GM21390 (cell line): Measurements from ENCODE around the gene LRSAM1.

ENCODE experiments used
- ATAC-seq: cut with Tn5 transposase; IDR thresholded peaks from one replicate; pipeline ENCODE4 v1.9.1; 2021; ENCODE audit not compliant: unreplicated experiment

LRSAM1 gene

DNA sequence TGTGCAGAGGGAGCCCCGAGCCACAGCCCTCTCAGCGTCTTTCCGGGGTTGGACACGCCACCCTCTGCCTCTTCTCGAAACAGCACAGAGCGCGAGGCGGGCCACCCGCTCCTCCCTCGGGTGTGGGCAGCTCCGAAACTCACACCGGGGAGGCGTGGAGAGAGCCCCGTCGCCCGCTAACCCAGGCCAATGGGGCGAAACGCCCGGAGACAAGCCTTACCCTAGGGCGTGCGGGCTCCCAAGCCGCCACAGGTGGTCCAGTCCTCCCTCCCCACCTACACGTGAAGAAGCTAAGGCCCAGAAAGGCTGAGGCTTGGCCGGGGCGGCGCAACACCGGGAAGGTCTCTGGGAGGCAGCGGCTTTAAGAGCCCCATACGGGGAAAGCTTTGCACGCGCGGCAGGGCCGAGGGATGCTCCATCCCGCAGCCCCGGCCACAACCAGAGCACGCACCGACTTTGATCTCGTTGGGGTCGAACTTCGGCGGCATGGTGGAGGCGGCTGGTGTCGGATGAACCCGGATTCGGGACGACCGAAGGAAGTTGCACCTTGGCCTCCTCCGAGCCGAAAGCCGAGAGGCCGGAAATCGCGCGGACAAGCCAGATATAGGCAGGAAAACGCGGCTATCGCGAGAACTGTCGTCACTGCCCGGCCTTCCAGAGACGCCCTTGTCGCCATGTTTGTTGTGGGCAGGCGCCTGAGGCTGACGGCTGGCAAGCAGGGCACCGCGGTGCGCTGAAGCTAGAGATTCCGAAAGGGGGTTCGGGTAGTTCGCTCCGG is at the start of gene LRSAM1, which contains the start of gene RPL12:
TSS of gene LRSAM1 (plus strand) at position 681 of the 778 bp plus-strand sequence. CDS start 3,018 bp downstream, outside the sequence.
TSS of gene RPL12 (minus strand) at position 577 of the 778 bp plus-strand sequence. CDS start at position 488, 89 bp downstream.
- ATAC-seq: peak; percentile 58

DNA sequence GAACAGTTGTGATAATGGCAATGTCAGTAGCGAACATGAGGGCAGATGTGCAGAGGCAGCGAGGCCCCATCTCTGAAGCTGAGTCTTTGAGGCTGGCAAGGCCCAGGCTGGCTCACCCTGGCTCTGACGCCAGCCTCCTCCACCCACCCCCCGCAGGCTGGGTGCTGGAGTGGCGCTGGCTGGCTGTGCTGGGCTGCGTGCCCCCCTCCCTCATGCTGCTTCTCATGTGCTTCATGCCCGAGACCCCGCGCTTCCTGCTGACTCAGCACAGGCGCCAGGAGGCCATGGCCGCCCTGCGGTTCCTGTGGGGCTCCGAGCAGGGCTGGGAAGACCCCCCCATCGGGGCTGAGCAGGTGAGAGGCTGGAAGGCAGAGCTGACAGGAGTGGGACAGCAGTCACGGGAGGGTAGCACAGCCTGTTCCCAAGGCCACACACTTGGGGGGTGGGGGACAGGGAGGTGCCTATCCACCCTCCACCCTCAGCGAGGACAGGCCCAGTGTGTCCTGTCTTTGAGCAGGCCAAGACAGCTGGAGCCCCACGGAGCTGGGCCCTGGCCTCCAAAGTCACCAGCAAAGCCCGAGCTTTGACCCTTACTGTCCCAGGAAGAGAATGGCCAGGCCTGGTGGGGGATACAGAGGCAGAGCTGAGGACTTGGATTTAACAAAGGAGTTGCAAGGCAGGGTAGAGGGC is 48.8 kb upstream of the LRSAM1 start:
- ATAC-seq: no peak

DNA sequence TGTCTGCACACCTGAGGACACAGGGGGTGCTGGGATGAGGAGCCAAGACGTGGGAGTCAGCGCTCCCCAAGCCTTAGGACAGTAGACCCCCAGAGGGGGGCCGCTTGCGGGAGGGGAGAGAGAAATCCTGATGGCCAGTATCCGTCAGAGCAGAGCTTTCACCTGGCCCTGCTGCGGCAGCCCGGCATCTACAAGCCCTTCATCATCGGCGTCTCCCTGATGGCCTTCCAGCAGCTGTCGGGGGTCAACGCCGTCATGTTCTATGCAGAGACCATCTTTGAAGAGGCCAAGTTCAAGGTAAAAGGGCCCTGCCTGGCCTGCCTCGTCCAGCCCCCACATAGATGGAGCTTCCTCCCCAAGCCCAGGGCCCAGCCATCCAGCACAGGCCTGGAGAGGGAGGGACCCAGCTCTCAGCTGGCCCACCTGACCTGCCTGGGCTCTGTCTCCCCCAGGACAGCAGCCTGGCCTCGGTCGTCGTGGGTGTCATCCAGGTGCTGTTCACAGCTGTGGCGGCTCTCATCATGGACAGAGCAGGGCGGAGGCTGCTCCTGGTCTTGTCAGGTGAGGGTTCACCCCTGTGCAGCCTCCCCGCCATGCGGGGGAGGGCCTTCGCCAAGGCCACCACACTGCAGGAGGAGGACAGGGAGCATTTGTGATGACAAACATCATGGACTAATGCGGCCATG is 47.7 kb upstream of the LRSAM1 start:
- no peak for ATAC-seq

DNA sequence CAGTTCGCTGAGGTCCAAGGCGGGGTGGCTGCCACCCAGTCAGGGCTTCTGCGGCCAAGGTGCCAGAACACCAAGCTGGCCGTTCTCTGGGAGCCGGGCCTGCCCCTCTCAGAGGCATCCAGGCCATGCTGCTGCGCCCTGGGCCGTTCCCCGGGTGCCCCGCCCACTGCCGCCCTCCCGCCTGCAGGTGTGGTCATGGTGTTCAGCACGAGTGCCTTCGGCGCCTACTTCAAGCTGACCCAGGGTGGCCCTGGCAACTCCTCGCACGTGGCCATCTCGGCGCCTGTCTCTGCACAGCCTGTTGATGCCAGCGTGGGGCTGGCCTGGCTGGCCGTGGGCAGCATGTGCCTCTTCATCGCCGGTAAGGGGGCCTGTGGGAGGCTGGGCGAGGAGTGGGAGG is 46.7 kb upstream of the LRSAM1 start:
- ATAC-seq: no peak

DNA sequence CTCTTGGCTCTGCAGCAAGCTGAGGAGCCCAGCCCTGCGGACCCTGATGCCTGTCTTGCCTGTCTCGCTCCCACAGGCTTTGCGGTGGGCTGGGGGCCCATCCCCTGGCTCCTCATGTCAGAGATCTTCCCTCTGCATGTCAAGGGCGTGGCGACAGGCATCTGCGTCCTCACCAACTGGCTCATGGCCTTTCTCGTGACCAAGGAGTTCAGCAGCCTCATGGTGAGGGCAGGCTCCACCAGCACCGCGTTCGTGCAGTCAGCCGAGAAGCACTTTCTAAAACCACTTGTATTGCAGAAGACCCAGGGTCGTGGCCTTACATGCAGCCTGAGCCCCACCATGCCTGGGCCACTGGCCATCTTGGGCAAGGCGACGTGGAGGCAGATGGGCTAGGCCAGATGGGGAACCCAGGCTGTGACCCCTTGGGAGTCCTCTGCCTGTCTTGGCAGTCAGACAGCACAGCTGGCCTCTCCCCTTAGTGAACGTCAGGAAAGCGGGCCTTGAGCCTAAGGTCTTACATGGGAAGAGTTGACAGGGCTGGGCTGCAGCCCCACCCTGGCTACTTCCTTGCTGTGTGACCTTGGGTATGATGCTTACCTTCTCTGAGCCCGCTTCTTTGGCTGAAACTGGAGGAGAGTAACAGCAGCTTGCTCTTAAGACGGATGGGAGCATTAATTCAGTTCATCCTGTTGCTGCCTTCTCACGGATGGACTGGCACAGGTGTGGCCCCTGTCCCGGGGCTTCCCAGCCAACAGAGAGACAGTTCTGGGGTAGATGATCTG is 45.8 kb upstream of the LRSAM1 start:
- ATAC-seq: no peak

DNA sequence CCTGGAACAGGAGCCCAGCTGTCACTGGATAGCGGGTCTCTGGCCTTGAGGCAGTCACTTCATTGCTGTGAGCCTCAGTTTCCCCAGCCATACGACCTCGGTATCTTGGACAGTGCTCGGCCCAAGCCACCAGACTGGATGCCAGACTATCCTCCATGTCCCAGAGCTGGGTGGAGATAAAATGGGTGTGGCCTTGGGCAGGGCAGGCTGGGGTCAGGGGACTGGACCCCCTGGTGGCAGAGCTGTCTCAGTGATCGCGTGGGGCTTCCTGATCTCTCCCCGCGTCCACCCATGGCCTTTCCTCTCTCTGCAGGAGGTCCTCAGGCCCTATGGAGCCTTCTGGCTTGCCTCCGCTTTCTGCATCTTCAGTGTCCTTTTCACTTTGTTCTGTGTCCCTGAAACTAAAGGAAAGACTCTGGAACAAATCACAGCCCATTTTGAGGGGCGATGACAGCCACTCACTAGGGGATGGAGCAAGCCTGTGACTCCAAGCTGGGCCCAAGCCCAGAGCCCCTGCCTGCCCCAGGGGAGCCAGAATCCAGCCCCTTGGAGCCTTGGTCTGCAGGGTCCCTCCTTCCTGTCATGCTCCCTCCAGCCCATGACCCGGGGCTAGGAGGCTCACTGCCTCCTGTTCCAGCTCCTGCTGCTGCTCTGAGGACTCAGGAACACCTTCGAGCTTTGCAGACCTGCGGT is 44.4 kb upstream of the LRSAM1 start:
- ATAC-seq: no peak

DNA sequence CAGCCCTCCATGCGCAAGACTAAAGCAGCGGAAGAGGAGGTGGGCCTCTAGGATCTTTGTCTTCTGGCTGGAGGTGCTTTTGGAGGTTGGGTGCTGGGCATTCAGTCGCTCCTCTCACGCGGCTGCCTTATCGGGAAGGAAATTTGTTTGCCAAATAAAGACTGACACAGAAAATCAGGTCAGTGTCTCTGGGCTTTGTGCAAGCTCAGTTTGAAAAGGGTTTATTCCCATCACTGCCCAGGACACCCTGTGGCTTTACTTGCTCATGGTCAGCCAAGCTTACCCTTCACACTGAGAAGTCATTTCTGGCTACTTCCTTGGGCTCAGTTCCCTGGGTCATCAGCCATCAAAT is 43.8 kb upstream of the LRSAM1 start:
- no peak for ATAC-seq

DNA sequence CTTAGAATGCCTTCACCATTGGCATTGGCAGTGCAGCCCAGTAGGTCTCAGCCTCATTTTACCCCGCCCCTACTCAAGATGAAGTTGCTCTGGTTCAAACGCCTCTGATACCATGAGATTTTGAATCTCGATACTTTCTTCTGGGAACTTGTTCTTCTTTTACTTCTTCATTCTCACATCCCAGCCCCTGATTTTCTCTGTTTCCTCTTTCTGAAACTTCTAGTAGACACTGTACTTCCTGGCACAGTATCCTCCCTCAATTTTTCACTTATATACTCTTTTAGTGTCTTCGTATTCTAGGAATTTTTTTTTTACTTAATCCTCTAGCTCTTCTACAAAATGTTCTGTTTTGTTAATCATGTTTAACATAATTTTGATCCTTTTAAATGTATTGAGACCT is 40.2 kb upstream of the LRSAM1 start:
- ATAC-seq: no peak

DNA sequence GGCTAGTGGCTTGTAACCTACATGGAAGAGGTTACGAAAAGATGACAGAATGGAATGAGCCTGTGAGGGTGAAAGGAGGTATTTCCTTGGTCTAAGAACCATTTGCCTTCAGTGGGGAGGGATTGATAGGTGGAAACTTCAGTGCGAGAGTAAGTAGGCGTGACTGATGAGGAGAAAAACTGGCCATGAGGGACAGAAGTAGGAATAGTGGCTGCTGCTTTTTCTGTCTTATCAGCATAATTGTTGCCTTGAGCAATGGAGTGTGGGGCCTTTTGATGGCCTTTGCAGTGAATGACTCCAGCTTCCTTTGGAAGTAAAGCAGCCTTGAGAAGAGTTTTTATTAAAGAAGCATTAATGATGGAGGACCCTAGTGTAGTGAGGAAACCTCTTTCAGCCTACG is 36.2 kb upstream of the LRSAM1 start:
- no peak for ATAC-seq

DNA sequence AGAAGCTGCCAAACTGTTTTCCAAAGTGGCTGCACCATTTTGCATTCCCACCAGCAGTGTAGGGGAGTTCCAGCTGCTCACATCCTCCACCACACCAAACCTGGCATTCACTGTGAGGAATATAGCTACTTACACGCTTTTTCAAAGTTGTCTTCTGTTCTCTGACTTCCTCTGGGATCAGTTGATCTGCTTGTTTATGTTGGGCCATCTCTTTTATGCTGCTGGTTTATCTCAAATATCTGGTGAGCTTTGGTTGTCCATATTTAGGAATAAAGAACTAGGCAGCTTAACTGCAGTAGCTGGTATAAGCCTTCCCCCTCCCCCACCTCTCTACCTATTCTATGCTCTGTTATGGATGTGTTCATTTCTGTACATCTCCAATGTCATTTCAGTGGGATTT is 35.7 kb upstream of the LRSAM1 start:
- ATAC-seq: no peak

DNA sequence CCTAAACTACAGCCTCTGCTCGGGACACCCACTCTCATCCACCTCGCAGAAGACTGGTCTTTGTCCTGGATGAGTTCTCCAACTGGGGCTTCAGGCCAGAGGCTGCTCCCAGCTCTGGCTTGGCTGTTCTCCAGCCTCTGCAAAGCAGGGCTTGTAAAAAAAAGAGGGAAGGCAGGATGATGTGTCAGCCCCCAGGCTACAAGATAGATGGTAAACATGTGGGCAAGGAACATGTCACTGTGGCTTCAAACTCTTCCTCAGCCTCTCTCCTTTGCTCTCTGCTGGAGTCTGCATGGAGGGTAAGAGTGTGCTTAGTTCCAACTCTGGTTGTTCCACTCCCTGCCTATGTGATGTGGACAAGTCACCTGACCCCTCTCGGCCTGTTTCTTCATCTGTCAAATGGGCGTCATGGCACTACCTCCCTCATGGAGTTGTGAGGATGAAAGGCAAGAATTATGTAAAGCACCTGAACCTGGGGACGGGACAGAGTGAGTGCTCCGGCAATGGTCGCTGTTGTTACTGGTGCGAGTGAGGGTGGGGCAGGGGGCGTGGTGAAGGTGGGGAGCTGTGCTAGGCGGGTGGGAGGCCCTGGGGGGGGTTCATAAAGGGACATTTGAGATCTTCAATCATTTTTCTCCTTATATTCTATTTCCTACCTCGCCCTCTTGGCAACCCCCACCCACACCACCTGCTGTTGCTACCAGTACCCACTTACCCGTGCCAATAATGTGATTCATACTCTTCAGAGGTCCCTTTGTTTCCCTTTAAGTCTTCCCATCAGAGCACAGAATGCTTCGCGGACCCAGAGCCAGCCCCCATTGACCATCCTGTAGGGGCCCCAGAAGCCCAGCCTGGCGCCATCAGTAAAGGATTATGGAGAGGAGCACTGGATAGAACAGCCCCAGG is 33.9 kb upstream of the LRSAM1 start:
- no peak for ATAC-seq

DNA sequence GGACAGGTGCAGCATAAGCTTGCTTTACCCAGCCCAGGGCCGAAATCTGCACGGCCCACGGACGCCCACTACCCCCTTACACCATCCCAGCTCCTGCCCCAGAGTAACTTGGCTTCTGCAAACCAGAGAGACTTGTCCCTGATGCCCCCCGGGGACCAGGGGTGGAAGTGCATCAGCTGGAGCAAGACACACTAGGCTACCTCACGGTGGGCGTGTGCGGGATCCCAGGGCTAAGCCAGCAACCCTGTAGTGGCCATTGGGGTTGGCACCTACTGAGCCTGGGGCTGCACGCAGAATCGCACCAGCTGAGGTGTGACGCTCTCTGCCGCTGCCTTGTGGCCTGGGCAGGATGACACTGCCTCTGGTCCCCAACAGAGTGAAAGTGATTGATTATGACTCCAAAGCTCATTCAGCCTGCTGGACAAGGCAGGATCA is 33.3 kb upstream of the LRSAM1 start:
- no peak for ATAC-seq

DNA sequence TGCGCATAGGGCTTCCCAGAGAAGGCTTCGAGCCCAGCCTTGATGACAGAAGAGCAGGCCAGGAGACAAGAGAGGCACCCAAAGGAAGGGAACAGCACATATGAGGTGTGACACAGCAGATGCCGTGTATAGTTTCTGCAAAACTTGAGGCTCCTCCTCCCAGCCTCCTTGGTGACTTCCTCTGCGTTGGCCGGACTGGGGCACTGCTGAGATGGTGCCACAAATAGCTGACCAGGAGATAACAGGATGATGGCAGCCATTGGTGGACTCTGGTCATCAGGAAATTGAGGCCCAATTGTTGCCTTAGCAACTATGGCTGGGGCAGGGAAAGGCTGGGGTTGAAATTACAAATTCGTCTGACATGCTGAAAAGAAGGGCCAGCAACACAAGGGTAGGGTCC is 32.0 kb upstream of the LRSAM1 start:
- ATAC-seq: no peak

DNA sequence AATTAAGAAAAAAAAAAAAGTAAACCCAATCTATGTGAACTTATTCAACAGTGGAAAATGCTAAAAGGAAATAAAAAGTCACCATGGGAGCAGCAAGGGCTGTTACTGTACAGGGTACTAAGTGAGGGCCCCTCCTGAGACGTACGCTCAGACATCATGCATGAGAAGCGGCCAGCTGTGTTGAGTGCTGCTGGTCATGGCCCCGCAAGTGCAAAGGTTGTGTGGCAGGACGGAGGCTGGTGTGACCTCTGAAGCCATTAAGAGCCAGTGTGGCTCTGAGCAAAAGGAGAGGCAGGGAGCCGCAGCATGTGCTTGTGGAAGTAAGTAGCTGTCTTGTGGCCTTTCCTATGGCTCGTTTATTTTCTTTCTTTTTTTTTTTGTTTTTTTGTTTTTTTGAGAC is 30.3 kb upstream of the LRSAM1 start:
- ATAC-seq: no peak

DNA sequence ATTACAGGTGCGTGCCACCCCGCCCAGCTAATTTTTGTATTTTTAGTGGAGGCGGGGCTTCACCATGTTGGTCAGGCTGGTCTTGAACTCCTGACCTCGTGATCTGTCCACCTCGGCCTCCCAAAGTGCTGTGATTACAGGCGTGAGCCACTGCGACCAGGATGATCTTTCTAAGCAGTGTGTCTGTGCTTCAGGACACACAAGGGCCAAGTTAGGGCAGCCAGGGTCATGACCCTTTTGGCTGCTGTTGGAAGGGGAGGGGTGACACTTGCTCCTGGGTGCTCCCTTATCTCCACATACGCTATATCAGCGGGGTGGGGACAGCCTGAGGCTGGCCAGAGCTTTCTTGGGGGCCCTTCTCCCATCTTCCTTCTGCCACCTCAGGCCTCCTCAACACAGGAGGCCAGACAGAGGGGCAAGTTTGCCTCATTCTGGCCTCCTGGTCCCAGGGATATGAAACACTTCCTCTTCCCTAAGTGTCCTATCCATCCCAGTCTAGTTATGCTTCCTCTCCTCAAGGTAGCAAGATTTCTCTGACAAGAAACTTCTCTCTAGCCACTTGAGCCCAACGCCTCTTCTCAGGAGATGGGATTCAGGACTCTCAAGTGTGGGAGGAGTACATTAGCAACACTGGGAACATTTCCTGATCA is 29.1 kb upstream of the LRSAM1 start:
- no peak for ATAC-seq

DNA sequence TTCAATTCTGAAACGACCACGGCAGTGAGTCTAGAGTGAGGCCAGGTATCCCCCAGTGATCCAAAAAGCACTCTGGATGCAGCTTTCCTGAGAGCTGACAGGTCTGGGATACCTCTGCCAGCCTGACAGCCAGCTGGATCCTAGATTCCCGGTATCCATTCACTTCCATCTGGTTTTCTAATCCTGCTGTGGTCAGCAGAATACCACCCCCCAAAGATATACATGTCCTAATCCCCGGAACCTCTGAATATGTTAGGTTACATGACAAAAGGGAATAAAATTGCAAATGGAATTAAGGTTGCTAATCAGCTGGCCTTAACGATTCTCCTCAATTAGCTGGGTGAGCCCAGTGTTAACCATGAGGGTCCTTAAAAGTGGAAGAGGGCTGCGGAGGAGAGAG is 28.5 kb upstream of the LRSAM1 start:
- ATAC-seq: no peak

DNA sequence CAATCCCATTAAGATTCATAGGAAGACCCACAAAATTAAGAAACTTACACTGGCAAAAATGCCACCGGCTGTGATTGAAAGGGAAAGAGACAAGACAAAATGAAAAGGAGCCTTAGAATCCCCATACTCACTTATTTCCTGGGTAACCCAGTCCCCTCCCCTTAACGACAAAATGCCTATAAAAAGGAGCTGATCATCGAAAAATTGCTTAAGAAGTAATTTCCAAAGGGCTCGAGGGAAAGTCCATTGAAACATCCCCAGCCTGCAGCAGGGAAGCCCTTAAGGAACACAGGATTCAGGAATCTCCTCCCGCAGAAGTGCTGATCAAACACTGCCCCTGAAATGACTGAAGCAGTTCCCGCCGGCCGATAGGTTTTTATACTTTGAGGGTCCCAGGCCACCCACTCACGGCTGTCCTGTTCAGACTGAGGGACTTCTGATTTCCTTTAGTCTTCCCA is 27.8 kb upstream of the LRSAM1 start:
- ATAC-seq: no peak

DNA sequence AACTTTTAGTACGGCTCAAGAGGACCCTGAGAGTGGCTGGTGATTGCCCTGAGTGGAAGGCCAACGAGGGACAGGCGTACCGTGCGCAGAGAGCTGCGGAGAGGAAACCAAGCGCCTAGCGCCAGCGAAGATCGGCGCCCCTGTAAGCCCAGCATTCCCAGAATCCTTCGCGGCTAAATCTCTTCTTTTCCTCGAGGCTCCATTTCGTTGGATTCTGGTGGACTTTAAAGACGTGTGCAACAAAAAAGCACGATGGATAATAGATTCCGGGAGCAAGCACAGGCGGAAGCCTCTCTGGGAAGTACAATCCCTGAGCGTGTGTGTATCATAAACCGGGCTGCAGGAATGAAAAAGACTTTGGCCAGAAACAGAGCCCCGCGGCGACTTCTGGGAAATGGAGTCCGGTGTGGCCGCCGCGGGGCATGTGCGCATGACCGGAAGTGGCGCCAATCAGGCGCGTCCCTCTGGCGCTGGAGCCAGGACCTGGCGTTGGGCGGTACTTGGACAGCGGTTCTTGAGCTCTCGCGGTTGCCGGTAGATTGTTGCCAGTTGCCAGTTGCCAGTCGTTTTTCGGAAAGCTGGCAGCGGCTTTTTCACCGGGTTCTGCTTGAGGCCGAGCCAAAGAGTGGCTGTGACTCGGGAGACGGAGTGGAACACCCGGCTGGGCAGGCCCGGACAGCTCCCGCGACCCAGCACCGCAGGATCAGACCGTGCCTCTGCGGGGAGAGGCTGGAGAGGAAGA is 27.2 kb upstream of the LRSAM1 start, which contains the start of gene ZNF79:
TSS of gene ZNF79 (plus strand) at position 449 of the 742 bp plus-strand sequence. CDS start 406 bp downstream, outside the sequence.
- ATAC-seq: peak; percentile 86
